Keratinocyte (primary cell): ENCODE measurements around the gene NPPA. TPM values are rescaled to one million over a fixed set of nuclear protein-coding genes. Genes with fewer than 3 reads are reported as not detected.

Experiments used
- DNase-seq: peaks from one replicate; pipeline ENCODE4 v3.0.0-alpha.2; 2011; ENCODE audit warnings: low read depth, missing footprints, low spot score
- FAIRE-seq: peaks from 2 replicates; lab custom pipeline; 2011; peaks lifted over from hg19 to GRCh38; lab: Jason Lieb, UNC
- H2AFZ ChIP-seq: 2 replicates; pipeline ENCODE4 v1.6.0; 2012; ENCODE audit warnings: low read length, control low read depth, inconsistent platforms; ENCODE audit not compliant: control insufficient read depth
- H3K27ac ChIP-seq: 2 replicates; pipeline ENCODE4 v1.5.1; 2011; ENCODE audit warnings: low read length; ENCODE audit not compliant: control insufficient read depth, insufficient read depth
- H3K27me3 ChIP-seq: 3 replicates; pipeline ENCODE4 v1.6.0; 2011; ENCODE audit warnings: low read length; ENCODE audit not compliant: control insufficient read depth, insufficient read depth; ENCODE audit errors: extremely low read depth
- H3K36me3 ChIP-seq, 2 experiments: 2 replicates in 1 of 2; 3 replicates in 1 of 2; pipeline ENCODE4 v1.5.1; 2011; ENCODE audit warnings: low read length in 2 of 2, mild to moderate bottlenecking in 1 of 2; ENCODE audit not compliant: control insufficient read depth in 2 of 2, insufficient read depth in 2 of 2; ENCODE audit errors: extremely low read depth in 1 of 2
- H3K4me1 ChIP-seq: 3 replicates; pipeline ENCODE4 v1.5.1; 2011; ENCODE audit warnings: low read length; ENCODE audit not compliant: control insufficient read depth, insufficient read depth; ENCODE audit errors: extremely low read depth
- H3K4me2 ChIP-seq: 3 replicates; pipeline ENCODE4 v1.6.0; 2011; ENCODE audit warnings: low read depth, low read length; ENCODE audit not compliant: control insufficient read depth, insufficient read depth; ENCODE audit errors: extremely low read depth
- H3K4me3 ChIP-seq, 3 experiments: fragments of 200-600 bp in 1 of 3; sonication (generic) in 1 of 3; 2 replicates in 2 of 3; 3 replicates in 1 of 3; pipeline ENCODE4 v1.5.1; 2011 to 2016; ENCODE audit warnings: low read length in 3 of 3, mild to moderate bottlenecking in 3 of 3, control low read depth in 2 of 3, inconsistent platforms in 1 of 3, low read depth in 1 of 3, mixed read lengths in 1 of 3, mixed run types in 1 of 3, moderate library complexity in 1 of 3; ENCODE audit not compliant: control insufficient read depth in 2 of 3, insufficient read depth in 2 of 3; ENCODE audit errors: extremely low read depth in 1 of 3
- H3K79me2 ChIP-seq: 2 replicates; pipeline ENCODE4 v1.6.0; 2012; ENCODE audit warnings: low read length; ENCODE audit not compliant: control insufficient read depth, insufficient read depth
- H3K9ac ChIP-seq: 3 replicates; pipeline ENCODE4 v1.6.0; 2011; ENCODE audit warnings: low read length; ENCODE audit not compliant: control insufficient read depth, insufficient read depth; ENCODE audit errors: extremely low read depth
- H3K9me1 ChIP-seq: 3 replicates; pipeline ENCODE4 v1.6.0; 2011; ENCODE audit warnings: low read length; ENCODE audit not compliant: control insufficient read depth, insufficient read depth; ENCODE audit errors: extremely low read depth
- H3K9me3 ChIP-seq: 2 replicates; pipeline ENCODE4 v1.5.1; 2012; ENCODE audit warnings: low read depth, low read length; ENCODE audit not compliant: control insufficient read depth
- H4K20me1 ChIP-seq: 3 replicates; pipeline ENCODE4 v1.6.0; 2011; ENCODE audit warnings: low read length; ENCODE audit not compliant: control insufficient read depth, insufficient read depth; ENCODE audit errors: extremely low read depth
- EZH2 ChIP-seq: IDR thresholded peaks from one replicate; pipeline ENCODE4 v1.6.1; 2012; ENCODE audit warnings: inconsistent platforms, mild to moderate bottlenecking, low read length, moderate library complexity
- dilution Hi-C: fragments of 300-500 bp; cut with MboI; formaldehyde crosslinking; loops from one replicate; pipeline ENCODE4 v1.7.0; 2020; ENCODE audit warnings: low sequenced_read_pairs; ENCODE audit not compliant: extremely low pct_ligation_motif_present
- polyA plus RNA-seq, 5 experiments: library from polyadenylated mRNA; depleted of rRNA in 3 of 5; stranded (reverse) in 3 of 5; stranded (forward) in 1 of 5; unstranded in 1 of 5; fragments of >200 nt; gene quantifications; 1 replicate in 1 of 5; 2 replicates in 3 of 5; 3 replicates in 1 of 5; pipeline versions ENCODE4 v1.2.1 to v1.2.3, GENCODE V29; 2011 to 2012; ENCODE audit warnings: missing spikeins in 2 of 5, low read depth in 1 of 5, low replicate concordance in 1 of 5
- TF ChIP-seq, protein P1 (sequence below), 3 experiments: IDR thresholded peaks in 1 of 3; conservative IDR thresholded peaks in 1 of 3; optimal IDR thresholded peaks in 1 of 3; 2 replicates in 2 of 3; 3 replicates in 1 of 3; pipeline versions ENCODE3 to v1.5.1; 2011; ENCODE audit warnings: low read length in 3 of 3, mild to moderate bottlenecking in 3 of 3, moderate library complexity in 2 of 3, control low read depth in 1 of 3, inconsistent platforms in 1 of 3; ENCODE audit not compliant: insufficient read depth in 2 of 3; ENCODE audit errors: extremely low read depth in 1 of 3

Gene NPPA
- polyA plus RNA-seq, 1 donor (not counting 4 experiments of a cell fraction or from before 2014, with no cell fraction given), result not detected

DNA sequence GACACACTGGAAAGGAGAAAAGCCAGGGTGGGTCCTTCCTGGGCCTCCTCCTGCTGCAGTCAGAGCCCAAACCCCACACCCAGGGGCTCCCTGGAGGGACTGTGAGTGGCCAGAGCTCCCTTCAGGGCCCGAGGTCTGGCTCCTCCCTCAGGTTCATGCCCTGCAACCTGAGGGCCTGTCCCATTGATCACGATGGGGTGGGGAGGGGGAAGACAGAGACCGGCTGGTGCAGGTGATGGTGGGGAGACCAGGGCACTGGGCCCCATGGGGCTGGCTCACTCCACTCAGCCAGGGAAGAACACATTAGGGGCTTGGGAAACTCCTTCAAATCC is 41.3 kb upstream of the NPPA start:
- no peak for FAIRE-seq
- H3K27ac ChIP-seq, result no peak overlapping the region
- dilution Hi-C loops, result no loop called here
- no peak overlapping the region for H3K4me3 ChIP-seq
- H3K36me3 ChIP-seq, result no peaks in the 10 kb centered on the region
- H3K27me3 ChIP-seq, result no peaks in the 10 kb centered on the region
- no peaks in the 10 kb centered on the region for H3K9me3 ChIP-seq
- H3K9ac ChIP-seq, result no peak overlapping the region
- no peaks in the 10 kb centered on the region for H3K79me2 ChIP-seq
- H4K20me1 ChIP-seq, result peaks cover 3% of the 10 kb centered on the region
- H2AFZ ChIP-seq, result no peak overlapping the region
- TF ChIP-seq, protein P1, sequence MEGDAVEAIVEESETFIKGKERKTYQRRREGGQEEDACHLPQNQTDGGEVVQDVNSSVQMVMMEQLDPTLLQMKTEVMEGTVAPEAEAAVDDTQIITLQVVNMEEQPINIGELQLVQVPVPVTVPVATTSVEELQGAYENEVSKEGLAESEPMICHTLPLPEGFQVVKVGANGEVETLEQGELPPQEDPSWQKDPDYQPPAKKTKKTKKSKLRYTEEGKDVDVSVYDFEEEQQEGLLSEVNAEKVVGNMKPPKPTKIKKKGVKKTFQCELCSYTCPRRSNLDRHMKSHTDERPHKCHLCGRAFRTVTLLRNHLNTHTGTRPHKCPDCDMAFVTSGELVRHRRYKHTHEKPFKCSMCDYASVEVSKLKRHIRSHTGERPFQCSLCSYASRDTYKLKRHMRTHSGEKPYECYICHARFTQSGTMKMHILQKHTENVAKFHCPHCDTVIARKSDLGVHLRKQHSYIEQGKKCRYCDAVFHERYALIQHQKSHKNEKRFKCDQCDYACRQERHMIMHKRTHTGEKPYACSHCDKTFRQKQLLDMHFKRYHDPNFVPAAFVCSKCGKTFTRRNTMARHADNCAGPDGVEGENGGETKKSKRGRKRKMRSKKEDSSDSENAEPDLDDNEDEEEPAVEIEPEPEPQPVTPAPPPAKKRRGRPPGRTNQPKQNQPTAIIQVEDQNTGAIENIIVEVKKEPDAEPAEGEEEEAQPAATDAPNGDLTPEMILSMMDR (optimal IDR thresholded peaks at IDR 0.05 in 1 of 3, IDR thresholded peaks at IDR 0.05 in 1 of 3, conservative IDR thresholded peaks at IDR 0.05 in 1 of 3; ENCODE audit: extremely low read depth in 1 of 3, insufficient read depth in 2 of 3, low read length in 3 of 3), result no peak
- no peak for TF ChIP-seq EZH2
- no peaks in the 10 kb centered on the region for H3K9me1 ChIP-seq
- no peaks in the 10 kb centered on the region for H3K4me1 ChIP-seq
- DNase-seq, result no peak
- no peak overlapping the region for H3K4me2 ChIP-seq

- FAIRE-seq, result no peak
- Histone ChIP-seq H3K36me3 (no peaks in the 10 kb centered on the region), H3K4me3 (no peak overlapping the region), H3K4me1 (no peaks in the 10 kb centered on the region), H2AFZ (no peak overlapping the region), H3K27ac (no peak overlapping the region), H3K9me1 (no peaks in the 10 kb centered on the region), H4K20me1 (peaks cover 3% of the 10 kb centered on the region), H3K27me3 (no peaks in the 10 kb centered on the region), H3K9ac (no peak overlapping the region), H3K4me2 (no peak overlapping the region), H3K9me3 (no peaks in the 10 kb centered on the region), H3K79me2 (no peaks in the 10 kb centered on the region)
- no peak for DNase-seq
- TF ChIP-seq, protein P1 (optimal IDR thresholded peaks at IDR 0.05 in 1 of 3, IDR thresholded peaks at IDR 0.05 in 1 of 3, conservative IDR thresholded peaks at IDR 0.05 in 1 of 3; ENCODE audit: extremely low read depth in 1 of 3, insufficient read depth in 2 of 3, low read length in 3 of 3), result no peak
- TF ChIP-seq EZH2, result no peak
- dilution Hi-C loops, result no loop called here
These were observed 40.8 kb upstream of the NPPA start for GRCh38 chr1:11888206-11888876.
